Suprapubic skin (tissue), 4 donors: ENCODE data around the gene ATP6V0D1. TPM values are rescaled to one million over a fixed set of nuclear protein-coding genes. Genes with fewer than 3 reads are reported as not detected.

Experiments used
- DNase-seq, 2 donors: peaks; one replicate each; pipeline ENCODE4 v3.0.0-alpha.2; 2019; ENCODE audit warnings: low spot score in 2 of 2
- H3K27ac ChIP-seq: fragments of 200-600 bp; sonication (generic); one replicate; pipeline ENCODE4 v1.5.1; 2019
- H3K27me3 ChIP-seq: fragments of 200-600 bp; sonication (generic); one replicate; pipeline ENCODE4 v1.5.1; 2019
- H3K36me3 ChIP-seq: fragments of 200-600 bp; sonication (generic); one replicate; pipeline ENCODE4 v1.5.1; 2019
- H3K4me1 ChIP-seq: fragments of 200-600 bp; sonication (generic); one replicate; pipeline ENCODE4 v1.5.1; 2019
- H3K4me3 ChIP-seq: fragments of 200-600 bp; sonication (generic); one replicate; pipeline ENCODE4 v1.5.1; 2019; ENCODE audit warnings: mild to moderate bottlenecking
- H3K9me3 ChIP-seq: fragments of 200-600 bp; sonication (generic); one replicate; pipeline ENCODE4 v1.5.1; 2019
- EP300 ChIP-seq: sonication (generic); formaldehyde crosslinking; IDR thresholded peaks from one replicate; pipeline ENCODE4 v1.6.1; 2017; ENCODE audit warnings: antibody characterized with exemption
- POLR2A ChIP-seq, 2 donors: fragments of 450-650 bp; IDR thresholded peaks; one replicate each; pipeline ENCODE4 v1.6.1; 2017; ENCODE audit warnings: antibody characterized with exemption in 2 of 2, mild to moderate bottlenecking in 2 of 2, moderate library complexity in 2 of 2
- POLR2AphosphoS5 ChIP-seq, 3 donors: sonication (generic); formaldehyde crosslinking; IDR thresholded peaks; one replicate each; pipeline ENCODE4 v1.6.1; 2017; ENCODE audit warnings: antibody characterized with exemption in 3 of 3
- WGBS: methylation state at CpG from one replicate; pipeline ENCODE4 v1.1.5; 2018; 5-methylcytosine and 5-hydroxymethylcytosine counted together
- total RNA-seq, 4 donors: library from RNA; depleted of rRNA; stranded (reverse); fragments of >200 nt; gene quantifications; one replicate each; pipeline ENCODE4 v1.1.0, GENCODE V29; 2016
- TF ChIP-seq, protein P1 (sequence below), 2 donors: fragments of 200-600 bp in 1 of 2; fragments of 450-650 bp in 1 of 2; sonication (generic) in 1 of 2; IDR thresholded peaks; one replicate each; pipeline ENCODE4 v1.5.1; 2016 to 2019; ENCODE audit warnings: antibody characterized with exemption in 2 of 2, mild to moderate bottlenecking in 1 of 2, moderate library complexity in 1 of 2

The ATP6V0D1 gene
- total RNA-seq, 4 donors from 2014 or later = 90.0 to 134 (median 110) TPM

DNA sequence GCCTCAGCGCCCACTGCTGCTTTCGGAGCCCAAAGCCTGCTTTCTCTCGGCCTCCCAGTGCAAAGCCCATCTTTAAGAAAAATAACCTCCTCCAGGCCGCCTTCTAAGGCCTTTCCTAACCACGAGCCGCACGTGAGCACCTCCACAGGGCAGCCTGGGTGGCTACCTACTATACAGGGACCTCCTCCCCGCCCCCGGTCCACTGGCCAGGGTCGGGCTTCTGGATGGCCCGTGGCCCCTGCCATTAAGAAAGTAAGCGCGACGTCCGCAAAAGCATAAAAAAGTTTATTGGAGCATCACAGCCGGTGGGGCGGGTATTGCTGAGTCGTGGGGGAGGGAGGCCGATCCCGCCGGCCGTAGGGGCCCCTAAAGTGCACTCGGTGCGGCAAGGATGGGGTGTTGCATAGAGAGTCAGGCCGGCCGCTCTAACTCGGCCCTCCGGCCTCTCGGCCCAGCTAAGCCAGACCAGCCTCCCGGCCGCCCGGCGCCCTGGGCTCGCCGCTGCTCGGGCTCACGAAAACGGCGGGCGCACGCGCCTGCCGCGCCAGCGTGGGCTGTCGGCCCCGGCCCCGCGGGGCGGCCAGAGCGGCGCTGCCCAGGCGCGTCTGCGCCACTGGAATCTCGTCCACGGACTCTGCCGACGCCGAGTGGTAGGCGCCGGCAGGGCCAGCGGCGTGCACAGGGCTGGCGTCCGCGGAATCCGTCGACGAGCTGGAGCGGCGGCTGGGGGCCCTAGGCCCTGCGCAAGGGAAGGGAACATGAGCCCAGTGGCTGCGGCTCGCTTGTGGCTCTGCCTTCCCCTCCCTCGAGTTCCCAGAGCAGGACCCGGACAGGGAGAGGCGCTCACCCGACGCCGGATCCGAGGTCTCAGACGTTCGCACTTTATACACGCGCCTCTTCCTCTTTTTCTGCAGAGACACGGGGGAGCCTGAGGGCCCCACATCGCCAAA, 86.5 kb downstream of the ATP6V0D1 start:
- 62% methylated on average over 28 of the region's 88 CpGs for WGBS
- Histone ChIP-seq H3K36me3 (no peaks in the 10 kb centered on the region), H3K9me3 (no peaks in the 10 kb centered on the region), H3K27ac (peak overlapping the region; percentile 75), H3K4me1 (peaks cover 91% of the 10 kb centered on the region), H3K27me3 (no peaks in the 10 kb centered on the region), H3K4me3 (peak overlapping the region; percentile 52)
- peak in 1 of 2 donors; percentile 77 for DNase-seq
- TF ChIP-seq EP300 (no peak), POLR2A (IDR thresholded peaks at IDR 0.05) (no peak), POLR2AphosphoS5 (IDR thresholded peaks at IDR 0.05) (no peak)
- TF ChIP-seq, protein P1, sequence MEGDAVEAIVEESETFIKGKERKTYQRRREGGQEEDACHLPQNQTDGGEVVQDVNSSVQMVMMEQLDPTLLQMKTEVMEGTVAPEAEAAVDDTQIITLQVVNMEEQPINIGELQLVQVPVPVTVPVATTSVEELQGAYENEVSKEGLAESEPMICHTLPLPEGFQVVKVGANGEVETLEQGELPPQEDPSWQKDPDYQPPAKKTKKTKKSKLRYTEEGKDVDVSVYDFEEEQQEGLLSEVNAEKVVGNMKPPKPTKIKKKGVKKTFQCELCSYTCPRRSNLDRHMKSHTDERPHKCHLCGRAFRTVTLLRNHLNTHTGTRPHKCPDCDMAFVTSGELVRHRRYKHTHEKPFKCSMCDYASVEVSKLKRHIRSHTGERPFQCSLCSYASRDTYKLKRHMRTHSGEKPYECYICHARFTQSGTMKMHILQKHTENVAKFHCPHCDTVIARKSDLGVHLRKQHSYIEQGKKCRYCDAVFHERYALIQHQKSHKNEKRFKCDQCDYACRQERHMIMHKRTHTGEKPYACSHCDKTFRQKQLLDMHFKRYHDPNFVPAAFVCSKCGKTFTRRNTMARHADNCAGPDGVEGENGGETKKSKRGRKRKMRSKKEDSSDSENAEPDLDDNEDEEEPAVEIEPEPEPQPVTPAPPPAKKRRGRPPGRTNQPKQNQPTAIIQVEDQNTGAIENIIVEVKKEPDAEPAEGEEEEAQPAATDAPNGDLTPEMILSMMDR (IDR thresholded peaks at IDR 0.05) = no peak

DNA sequence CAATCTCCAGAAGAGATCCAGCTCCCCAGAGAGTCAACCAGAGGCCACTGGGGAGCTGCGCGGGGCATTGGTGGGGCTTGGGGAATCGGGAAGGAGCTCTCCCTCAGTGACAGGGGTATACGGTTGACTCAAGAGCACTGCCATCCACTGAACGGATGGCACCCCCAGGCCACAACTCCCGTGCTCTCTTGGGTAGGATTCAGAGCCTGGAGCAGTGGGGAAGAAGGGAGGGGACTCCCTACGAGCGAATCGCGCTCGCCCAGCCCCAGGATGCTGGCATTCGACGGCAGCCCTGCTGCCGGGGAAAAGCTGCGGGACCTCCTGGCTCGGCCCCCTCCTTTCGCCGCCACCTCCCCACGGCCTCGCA, 87.2 kb downstream of the ATP6V0D1 start:
- 8% methylated on average over 17 of the region's 20 CpGs for WGBS
- Histone ChIP-seq H3K4me1 (peaks cover 85% of the 10 kb centered on the region), H3K9me3 (no peaks in the 10 kb centered on the region), H3K36me3 (no peaks in the 10 kb centered on the region), H3K27ac (peak overlapping the region; percentile 75), H3K4me3 (peak overlapping the region; percentile 52), H3K27me3 (no peaks in the 10 kb centered on the region)
- TF ChIP-seq POLR2A (IDR thresholded peaks at IDR 0.05) (no peak), POLR2AphosphoS5 (IDR thresholded peaks at IDR 0.05) (no peak), EP300 (no peak)
- TF ChIP-seq, protein P1 (IDR thresholded peaks at IDR 0.05) = no peak
- DNase-seq = peak in 1 of 2 donors; percentile 70

DNA sequence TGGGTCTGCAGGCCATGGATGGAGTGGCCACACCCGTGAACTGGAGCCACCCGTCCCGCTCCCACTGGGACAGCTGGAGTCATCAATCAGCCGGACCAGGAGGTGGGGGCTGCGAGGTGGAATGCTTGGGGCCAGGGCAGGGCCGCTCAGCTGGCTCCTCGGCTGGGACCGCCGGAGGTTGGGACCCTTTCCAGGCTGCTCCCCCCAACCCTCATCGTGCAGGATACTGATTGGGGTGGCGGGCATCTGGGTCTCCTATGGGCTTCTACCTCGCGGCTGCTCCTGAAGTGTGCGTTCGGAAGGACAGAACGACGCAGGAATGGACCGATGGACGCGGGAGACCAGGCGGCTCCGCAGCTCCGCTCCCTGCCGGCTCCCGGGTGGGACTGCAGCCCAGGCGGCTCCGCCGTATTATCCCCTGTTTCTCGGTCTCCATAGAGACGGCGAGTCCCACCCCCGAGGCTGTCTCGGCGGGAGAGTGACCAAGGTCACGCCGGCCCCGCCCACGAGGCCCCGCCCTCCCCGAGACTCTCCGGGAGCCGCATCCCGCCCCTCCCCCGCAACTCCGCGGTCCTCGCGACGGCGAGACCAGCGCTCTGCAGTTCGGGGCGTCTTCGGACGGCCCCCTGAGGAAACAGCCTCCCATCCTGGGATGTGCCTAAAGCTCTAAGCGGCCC, 87.7 kb downstream of the ATP6V0D1 start, which contains the start of gene TPPP3:
TPPP3 (minus strand) TSS at position 388 of the 677 bp plus-strand sequence. CDS start 2,387 bp downstream, outside the sequence.
- no peak for TF ChIP-seq EP300
- peak in 1 of 3 donors; percentile 15 for TF ChIP-seq POLR2AphosphoS5 (IDR thresholded peaks at IDR 0.05)
- TF ChIP-seq, protein P1 (IDR thresholded peaks at IDR 0.05) = peak; percentile 26 to 87
- peak in 1 of 2 donors; percentile 47 for TF ChIP-seq POLR2A (IDR thresholded peaks at IDR 0.05)
- no CpG with 5 or more reads among the region's 56 CpGs for whole genome bisulfite sequencing
- Histone ChIP-seq H3K4me3 (peak within 1 kb of the TSS; percentile 52), H3K27me3 (no peaks in the 10 kb centered on the region), H3K27ac (peak within 1 kb of the TSS; percentile 75), H3K9me3 (no peaks in the 10 kb centered on the region), H3K36me3 (no peaks in the 10 kb centered on the region), H3K4me1 (peaks cover 81% of the 10 kb centered on the region)
- DNase-seq = peak; percentile 95

DNA sequence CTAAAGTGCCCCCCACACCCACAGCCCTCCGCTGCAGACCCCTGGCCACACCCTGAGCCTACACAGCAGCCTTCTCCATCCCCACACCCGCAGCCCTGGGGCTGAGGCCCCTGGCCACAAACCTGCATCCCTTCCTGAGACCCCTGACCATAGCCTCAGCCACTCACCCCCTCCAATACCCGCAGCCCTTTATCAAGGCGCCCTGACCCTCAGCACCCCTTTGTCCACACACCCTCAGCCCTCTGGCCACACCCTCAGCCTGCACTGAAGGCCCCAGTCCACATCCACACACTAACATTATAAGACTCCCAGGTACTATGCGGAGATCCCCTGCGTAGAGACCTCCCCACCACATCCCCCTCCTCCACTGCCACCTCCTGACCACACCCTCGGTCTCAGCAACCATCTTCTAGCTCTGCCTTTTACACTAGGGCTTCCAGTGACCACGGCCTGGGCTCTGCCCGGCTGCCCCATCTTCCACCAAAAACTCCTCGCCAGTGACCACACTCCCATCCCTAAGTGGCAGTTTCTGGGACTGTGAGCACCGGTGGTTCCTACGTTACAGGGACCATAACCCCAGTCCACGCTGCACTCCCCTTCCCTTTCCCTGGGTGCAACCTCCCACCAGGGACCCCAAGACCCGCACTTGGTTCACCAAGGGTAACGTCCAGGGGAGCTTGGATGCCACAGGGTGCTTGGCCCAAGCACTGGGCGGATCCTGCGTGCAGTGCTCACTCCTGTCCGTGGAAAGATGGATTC, 88.5 kb downstream of the ATP6V0D1 start:
- 68% methylated on average over 18 of the region's 18 CpGs for WGBS
- TF ChIP-seq POLR2AphosphoS5 (IDR thresholded peaks at IDR 0.05) (no peak), POLR2A (IDR thresholded peaks at IDR 0.05) (no peak), EP300 (no peak)
- TF ChIP-seq, protein P1 (IDR thresholded peaks at IDR 0.05) = no peak
- H3K36me3 ChIP-seq = no peaks in the 10 kb centered on the region
- H3K27me3 ChIP-seq = no peaks in the 10 kb centered on the region
- H3K27ac ChIP-seq = peak overlapping the region; percentile 75
- peaks cover 73% of the 10 kb centered on the region for H3K4me1 ChIP-seq
- peak; percentile 64 to 77 for DNase-seq
- H3K9me3 ChIP-seq = no peaks in the 10 kb centered on the region
- peak overlapping the region; percentile 52 for H3K4me3 ChIP-seq
